ENCODE results near the gene CGB5. TPM values are rescaled to one million over a fixed set of nuclear protein-coding genes. Genes with fewer than 3 reads are reported as not detected.

Gene CGB5
- total and polyA plus RNA-seq, 2 donors (not counting 3 experiments of a cell fraction or from before 2014, with no cell fraction given) = not detected

DNA sequence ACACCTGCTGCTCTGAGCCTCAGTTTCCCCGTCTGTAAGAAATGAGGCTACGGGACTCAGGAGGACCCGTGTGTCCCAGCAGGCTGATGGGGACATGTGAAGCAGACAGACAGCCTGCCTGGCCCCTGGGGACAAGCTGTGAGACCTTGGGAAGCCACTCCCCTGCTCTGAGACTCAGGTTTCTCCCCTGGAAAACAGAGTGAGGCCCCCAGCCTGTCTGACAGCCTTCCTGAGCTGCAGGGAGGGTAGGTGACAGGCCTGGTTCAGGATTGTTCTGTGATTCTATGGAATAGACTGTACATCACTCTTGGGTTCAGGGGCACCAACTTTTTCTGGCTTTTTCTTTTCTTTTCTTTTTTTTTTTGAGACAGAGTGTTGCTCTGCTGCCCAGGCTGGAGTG lies 23.9 kb downstream of the CGB5 start:
- FAIRE-seq (no peak), DNase-seq (ENCODE audit: low read depth, low spot score) (no peak)
- Histone ChIP-seq H3K4me2 (ENCODE audit: insufficient read depth, low read length) (no peak overlapping the region), H3K4me1 (ENCODE audit: control insufficient read depth, extremely low read depth, insufficient read depth, low read length) (no peaks in the 10 kb centered on the region), H3K27me3 (ENCODE audit: control insufficient read depth in 2 of 2, insufficient read depth in 2 of 2, low read length in 2 of 2) (peaks cover 42 to 47% of the 10 kb centered on the region in 2 experiments), H3K9ac (replicated peaks; ENCODE audit: extremely low read depth, insufficient read depth, low read length) (no peak overlapping the region), H3K79me2 (ENCODE audit: control insufficient read depth, insufficient read depth, low read length) (no peaks in the 10 kb centered on the region), H3K9me3 (replicated peaks; ENCODE audit: control insufficient read depth, insufficient read depth, low read length) (no peaks in the 10 kb centered on the region), H3K27ac (ENCODE audit: insufficient read depth, low read depth, low read length) (no peak overlapping the region), H4K20me1 (replicated peaks; ENCODE audit: control insufficient read depth, extremely low read depth, insufficient read depth, low read length) (no peaks in the 10 kb centered on the region), H2AFZ (ENCODE audit: low read depth, low read length) (no peak overlapping the region), H3K36me3 (ENCODE audit: control insufficient read depth in 2 of 2, extremely low read depth in 1 of 2, insufficient read depth in 2 of 2, low read length in 2 of 2) (no peaks in the 10 kb centered on the region), H3K9me1 (replicated peaks; ENCODE audit: control insufficient read depth, extremely low read depth, insufficient read depth, low read length) (no peaks in the 10 kb centered on the region), H3K4me3 (replicated peaks in 1 of 3; ENCODE audit: insufficient read depth in 1 of 3, low read depth in 1 of 3, low read length in 3 of 3) (no peak overlapping the region)
- no TSS peak for BruUV-seq (replicated peaks)
- dilution Hi-C loops (cut with MboI; ENCODE audit: extremely low pct_ligation_motif_present, low sequenced_read_pairs) = no loop called here
- intact Hi-C loops (cut with micrococcal nuclease) = loop anchor here (1.0 kb wide), 1 partner anchor 10 kb away; the partner anchor contains the start of gene CGB7
- TF ChIP-seq, protein P1, sequence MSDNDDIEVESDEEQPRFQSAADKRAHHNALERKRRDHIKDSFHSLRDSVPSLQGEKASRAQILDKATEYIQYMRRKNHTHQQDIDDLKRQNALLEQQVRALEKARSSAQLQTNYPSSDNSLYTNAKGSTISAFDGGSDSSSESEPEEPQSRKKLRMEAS (IDR thresholded peaks at IDR 0.05; ENCODE audit: insufficient read depth, insufficient read length) = no peak
- no peak for TF ChIP-seq POLR2AphosphoS5 (IDR thresholded peaks at IDR 0.05; ENCODE audit: insufficient read depth, low read depth, low read length)
- ChIA-PET CTCF (interaction anchor here (0.7 to 1.4 kb wide), 3 partner anchors 8 to 30 kb away, joined by 3 to 7 read pairs (median 4); partner anchors contain the start of gene CGB7), POLR2A (no interaction called here)

GRCh38 chr19:49069026-49069425 lies 25.4 kb downstream of the CGB5 start:
- intact Hi-C loops (cut with micrococcal nuclease) = no loop called here
- no TSS peak for BruUV-seq (replicated peaks)

More at GRCh38 chr19:49069026-49069425, 25.4 kb downstream of the CGB5 start:
- DNase-seq (ENCODE audit: low read depth, low spot score) (no peak), FAIRE-seq (no peak)
- Histone ChIP-seq H3K9me1 (replicated peaks; ENCODE audit: control insufficient read depth, extremely low read depth, insufficient read depth, low read length) (no peaks in the 10 kb centered on the region), H3K9ac (replicated peaks; ENCODE audit: extremely low read depth, insufficient read depth, low read length) (no peak overlapping the region), H3K4me3 (replicated peaks in 1 of 3; ENCODE audit: insufficient read depth in 1 of 3, low read depth in 1 of 3, low read length in 3 of 3) (no peak overlapping the region), H3K9me3 (replicated peaks; ENCODE audit: control insufficient read depth, insufficient read depth, low read length) (no peaks in the 10 kb centered on the region), H3K27ac (ENCODE audit: insufficient read depth, low read depth, low read length) (no peak overlapping the region), H3K27me3 (ENCODE audit: control insufficient read depth in 2 of 2, insufficient read depth in 2 of 2, low read length in 2 of 2) (peaks cover 49 to 56% of the 10 kb centered on the region in 2 experiments), H3K79me2 (ENCODE audit: control insufficient read depth, insufficient read depth, low read length) (no peaks in the 10 kb centered on the region), H3K4me1 (ENCODE audit: control insufficient read depth, extremely low read depth, insufficient read depth, low read length) (no peaks in the 10 kb centered on the region), H4K20me1 (replicated peaks; ENCODE audit: control insufficient read depth, extremely low read depth, insufficient read depth, low read length) (no peaks in the 10 kb centered on the region), H3K36me3 (ENCODE audit: control insufficient read depth in 2 of 2, extremely low read depth in 1 of 2, insufficient read depth in 2 of 2, low read length in 2 of 2) (no peaks in the 10 kb centered on the region), H3K4me2 (ENCODE audit: insufficient read depth, low read length) (no peak overlapping the region), H2AFZ (ENCODE audit: low read depth, low read length) (no peak overlapping the region)
- no peak for TF ChIP-seq GATA2 (IDR thresholded peaks at IDR 0.05; ENCODE audit: insufficient read depth, insufficient read length, low read depth, low read length)
- no peak for TF ChIP-seq EZH2 (IDR thresholded peaks at IDR 0.05; ENCODE audit: borderline replicate concordance, low read depth, low read length, severe bottlenecking)
- no peak for TF ChIP-seq FOS (IDR thresholded peaks at IDR 0.05; ENCODE audit: borderline replicate concordance, insufficient read depth, low read length)
- TF ChIP-seq, protein P1 (IDR thresholded peaks at IDR 0.05; ENCODE audit: insufficient read depth, insufficient read length) = no peak
- dilution Hi-C loops (cut with MboI; ENCODE audit: extremely low pct_ligation_motif_present, low sequenced_read_pairs) = no loop called here
- ChIA-PET CTCF (interaction anchor here (0.8 to 2.0 kb wide), 4 partner anchors 13 to 130 kb away, joined by 3 to 5 read pairs (median 4); no protein-coding TSS in a partner anchor), POLR2A (no interaction called here)
